Spleen (tissue), 11 donors: Measurements from ENCODE around the gene TEX261. TPM values are rescaled to one million over a fixed set of nuclear protein-coding genes. Genes with fewer than 3 reads are reported as not detected.

ENCODE experiments used
- DNase-seq: peaks from one replicate; pipeline ENCODE4 v3.0.0-alpha.2; 2020
- H3K27ac ChIP-seq, 8 donors: fragments of 200-600 bp; sonication (generic) in 7 of 8; 1 replicate in 4 of 8; 2 replicates in 4 of 8; pipeline versions ENCODE4 v1.5.0 to v1.8.0; 2016 to 2021; ENCODE audit warnings: inconsistent platforms in 4 of 8, mild to moderate bottlenecking in 4 of 8, moderate library complexity in 1 of 8
- H3K27me3 ChIP-seq, 7 donors: fragments of 200-600 bp; sonication (generic) in 6 of 7; replicated peaks in 1 of 7; 1 replicate in 4 of 7; 2 replicates in 3 of 7; pipeline versions ENCODE4 v1.5.0 to v1.8.0; 2016 to 2021; ENCODE audit warnings: inconsistent platforms in 3 of 7, mild to moderate bottlenecking in 1 of 7
- H3K36me3 ChIP-seq, 6 donors: fragments of 200-600 bp; sonication (generic) in 5 of 6; 1 replicate in 4 of 6; 2 replicates in 2 of 6; pipeline versions ENCODE4 v1.5.0 to v1.8.0; 2016 to 2021; ENCODE audit warnings: inconsistent platforms in 2 of 6
- H3K4me1 ChIP-seq, 6 donors: fragments of 200-600 bp; sonication (generic) in 5 of 6; 1 replicate in 3 of 6; 2 replicates in 3 of 6; pipeline versions ENCODE4 v1.5.0 to v1.8.0; 2016 to 2021; ENCODE audit warnings: inconsistent platforms in 3 of 6
- H3K4me3 ChIP-seq, 8 donors: fragments of 200-600 bp; sonication (generic) in 7 of 8; 1 replicate in 4 of 8; 2 replicates in 4 of 8; pipeline versions ENCODE4 v1.5.0 to v1.8.0; 2016 to 2021; ENCODE audit warnings: inconsistent platforms in 4 of 8, mild to moderate bottlenecking in 4 of 8, moderate library complexity in 2 of 8
- H3K9me3 ChIP-seq, 8 donors: fragments of 200-600 bp; sonication (generic) in 7 of 8; 1 replicate in 4 of 8; 2 replicates in 4 of 8; pipeline versions ENCODE4 v1.5.0 to v1.8.0; 2016 to 2021; ENCODE audit warnings: inconsistent platforms in 4 of 8
- CTCF ChIP-seq, 11 experiments: fragments of 200-600 bp in 7 of 11; fragments of 450-650 bp in 4 of 11; sonication (generic) in 4 of 11; IDR thresholded peaks in 8 of 11; conservative IDR thresholded peaks in 3 of 11; 1 replicate in 7 of 11; 2 replicates in 4 of 11; pipeline versions ENCODE4 v1.4.0 to v1.8.0; 2016 to 2021; ENCODE audit warnings: antibody characterized with exemption in 11 of 11, inconsistent platforms in 4 of 11, mild to moderate bottlenecking in 1 of 11
- POLR2A ChIP-seq, 3 donors: fragments of 450-650 bp; IDR thresholded peaks; one replicate each; pipeline ENCODE4 v1.5.1; 2017; ENCODE audit warnings: antibody characterized with exemption in 3 of 3, mild to moderate bottlenecking in 1 of 3
- POLR2AphosphoS5 ChIP-seq, 3 donors: sonication (generic); formaldehyde crosslinking; IDR thresholded peaks; one replicate each; pipeline ENCODE4 v1.5.1; 2017; ENCODE audit warnings: antibody characterized with exemption in 3 of 3
- WGBS, 5 donors: extraction: QIAGEN DNeasy Blood & Tissue Kit in 3 of 5; methylation state at CpG; one replicate each; pipeline versions ENCODE4 v1.1.5 to v1.1.7; 2013 to 2018; 5-methylcytosine and 5-hydroxymethylcytosine counted together
- intact Hi-C: fragments of 100-400 bp; cut with DNase I; formaldehyde crosslinking; loops from one replicate; pipeline ENCODE4 v1.15.0; 2023; ENCODE audit warnings: low total_unique reads
- polyA plus RNA-seq, 3 donors: library from polyadenylated mRNA; stranded (reverse); fragments of 200-250 nt; gene quantifications; one replicate each; pipeline ENCODE4 v1.2.1, GENCODE V29; 2013
- total RNA-seq, 7 donors: library from RNA; depleted of rRNA in 3 of 7; stranded (reverse); fragments of >200 nt in 3 of 7; fragmentation: NEBNext Ultra II Directional in 4 of 7; extraction: Animal tissue kit (Norgen Biotek cat#: 25700) in 4 of 7; gene quantifications; one replicate each; pipeline versions ENCODE4 v1.1.0 to v1.2.1, GENCODE V29; 2016 to 2021
- donor health status: healthy with polysubstance abuse.
- donor health status: DM: no; HTN: no; CAD: no; lungs with moderate emphysema.
- donor health status: DM: no; HTN: no; CAD: no.
- donor health status: Bipolar disorder and iron deficiency.
- donor health status: healthy.
- donor health status: DM: no; HTN: no; CAD: no.
- donor health status: DM: yes; HTN: yes; CAD: no.

TEX261 gene
- total and polyA plus RNA-seq, 10 donors, result 8.7 to 55.7 (median 32.8) TPM

- intact Hi-C loops, result no loop called here
- H3K4me1 ChIP-seq, result peaks cover 15 to 41% (median 29%) of the 10 kb centered on the region in 6 donors
- DNase-seq, result peak; percentile 70
- 91 to 95% (median 92%) methylated on average over 13 to 14 of the region's 14 CpGs for WGBS, 5 donors
- peaks cover 0 to 9% (median 0%) of the 10 kb centered on the region in 7 donors for H3K27me3 ChIP-seq
- H3K27ac ChIP-seq, result no peak overlapping the region
- H3K9me3 ChIP-seq, result no peaks in the 10 kb centered on the region
- H3K36me3 ChIP-seq, result peaks cover 0 to 26% (median 12%) of the 10 kb centered on the region in 6 donors
- H3K4me3 ChIP-seq, result no peak overlapping the region
- no peak for TF ChIP-seq POLR2A (IDR thresholded peaks at IDR 0.05)
- no peak for TF ChIP-seq CTCF (IDR thresholded peaks at IDR 0.05 in 8 of 11, conservative IDR thresholded peaks at IDR 0.05 in 3 of 11)
- no peak for TF ChIP-seq POLR2AphosphoS5 (IDR thresholded peaks at IDR 0.05)
These were observed 12.5 kb downstream of the TEX261 start for GRCh38 chr2:70981866-70982810.

GRCh38 chr2:70981421-70981820 is 13.3 kb downstream of the TEX261 start:
- no peak for DNase-seq
- TF ChIP-seq POLR2A (IDR thresholded peaks at IDR 0.05) (no peak), CTCF (IDR thresholded peaks at IDR 0.05 in 8 of 11, conservative IDR thresholded peaks at IDR 0.05 in 3 of 11) (no peak), POLR2AphosphoS5 (IDR thresholded peaks at IDR 0.05) (no peak)
- H3K27ac ChIP-seq, result no peak overlapping the region
- no peaks in the 10 kb centered on the region for H3K9me3 ChIP-seq
- WGBS, 5 donors, result 86 to 89% (median 88%) methylated on average over 2 of the region's 2 CpGs
- intact Hi-C loops, result no loop called here
- H3K4me3 ChIP-seq, result no peak overlapping the region
- H3K27me3 ChIP-seq, result peaks cover 0 to 9% (median 0%) of the 10 kb centered on the region in 7 donors
- H3K4me1 ChIP-seq, result peaks cover 17 to 47% (median 31%) of the 10 kb centered on the region in 6 donors
- H3K36me3 ChIP-seq, result peaks cover 0 to 19% (median 5%) of the 10 kb centered on the region in 6 donors

GRCh38 chr2:70979626-70980025 is 15.0 kb downstream of the TEX261 start:
- no peak for TF ChIP-seq POLR2AphosphoS5 (IDR thresholded peaks at IDR 0.05)
- TF ChIP-seq CTCF (IDR thresholded peaks at IDR 0.05 in 8 of 11, conservative IDR thresholded peaks at IDR 0.05 in 3 of 11), result no peak
- no peak for TF ChIP-seq POLR2A (IDR thresholded peaks at IDR 0.05)
- peaks cover 11 to 35% (median 24%) of the 10 kb centered on the region in 6 donors for H3K4me1 ChIP-seq
- no peaks in the 10 kb centered on the region for H3K9me3 ChIP-seq
- intact Hi-C loops, result no loop called here
- peak; percentile 72 for DNase-seq
- H3K27ac ChIP-seq, result peak overlapping the region in 2 of 8 donors; percentile 55 to 91
- peaks cover 0 to 9% (median 0%) of the 10 kb centered on the region in 7 donors for H3K27me3 ChIP-seq
- WGBS, 5 donors, result 94 to 96% (median 95%) methylated on average over 9 of the region's 9 CpGs
- no peak overlapping the region for H3K4me3 ChIP-seq
- H3K36me3 ChIP-seq, result peaks cover 0 to 8% (median 0%) of the 10 kb centered on the region in 6 donors

GRCh38 chr2:70979180-70979488 is 15.5 kb downstream of the TEX261 start:
- DNase-seq, result no peak
- WGBS, 5 donors, result 35 to 49% (median 39%) methylated on average over 18 to 19 of the region's 19 CpGs
- H3K27me3 ChIP-seq, result peaks cover 0 to 9% (median 0%) of the 10 kb centered on the region in 7 donors
- no peaks in the 10 kb centered on the region for H3K9me3 ChIP-seq
- peak overlapping the region in 7 of 8 donors; percentile 38 to 91 (median 55) for H3K27ac ChIP-seq
- peaks cover 0 to 8% (median 0%) of the 10 kb centered on the region in 6 donors for H3K36me3 ChIP-seq
- intact Hi-C loops, result no loop called here
- H3K4me3 ChIP-seq, result peak overlapping the region; percentile 38 to 77 (median 52)
- H3K4me1 ChIP-seq, result peaks cover 7 to 30% (median 20%) of the 10 kb centered on the region in 6 donors
- TF ChIP-seq CTCF (IDR thresholded peaks at IDR 0.05 in 8 of 11, conservative IDR thresholded peaks at IDR 0.05 in 3 of 11) (no peak), POLR2A (IDR thresholded peaks at IDR 0.05) (no peak), POLR2AphosphoS5 (IDR thresholded peaks at IDR 0.05) (no peak)
